Gastrocnemius medialis (tissue), 4 donors: ENCODE measurements around the gene RPA1. TPM values are rescaled to one million over a fixed set of nuclear protein-coding genes. Genes with fewer than 3 reads are reported as not detected.
A peak's percentile ranks its signal among the peaks of the same experiment; 100 is the strongest.

ENCODE experiments used
- ATAC-seq, 2 donors: fragments of 150-250 bp; one replicate each; pipeline ENCODE4 v1.9.1; 2016
- DNase-seq, 2 donors: peaks; one replicate each; pipeline ENCODE4 v3.0.0-alpha.2; 2019
- H3K27ac ChIP-seq, 4 donors: fragments of 200-600 bp; sonication (generic); 1 replicate in 1 of 4; 2 replicates in 3 of 4; pipeline ENCODE4 v1.5.1; 2016 to 2018; ENCODE audit warnings: mild to moderate bottlenecking in 2 of 4, moderate library complexity in 1 of 4
- H3K27me3 ChIP-seq, 3 donors: fragments of 200-600 bp; sonication (generic) in 2 of 3; 1 replicate in 1 of 3; 2 replicates in 2 of 3; pipeline versions ENCODE4 v1.5.1 to v1.6.0; 2016 to 2019; ENCODE audit warnings: mild to moderate bottlenecking in 1 of 3, moderate library complexity in 1 of 3
- H3K36me3 ChIP-seq, 2 donors: fragments of 200-600 bp; sonication (generic) in 1 of 2; one replicate each; pipeline ENCODE4 v1.5.1; 2017 to 2018
- H3K4me1 ChIP-seq, 2 donors: fragments of 200-600 bp; sonication (generic) in 1 of 2; one replicate each; pipeline ENCODE4 v1.5.1; 2016 to 2017; ENCODE audit warnings: mild to moderate bottlenecking in 2 of 2
- H3K4me3 ChIP-seq, 4 donors: fragments of 200-600 bp; sonication (generic) in 3 of 4; 1 replicate in 1 of 4; 2 replicates in 3 of 4; pipeline ENCODE4 v1.5.1; 2016 to 2019; ENCODE audit warnings: mild to moderate bottlenecking in 2 of 4
- H3K9me3 ChIP-seq, 3 donors: fragments of 200-600 bp; sonication (generic) in 2 of 3; 1 replicate in 1 of 3; 2 replicates in 2 of 3; pipeline ENCODE4 v1.5.1; 2016 to 2019
- POLR2A ChIP-seq, 2 donors: fragments of 450-650 bp; IDR thresholded peaks; one replicate each; pipeline ENCODE4 v1.6.1; 2017; ENCODE audit warnings: antibody characterized with exemption in 2 of 2, mild to moderate bottlenecking in 2 of 2, moderate library complexity in 2 of 2
- in situ Hi-C, 4 donors: fragments of 200-750 bp; cut with MboI; loops; one replicate each; pipeline versions ENCODE4 v1.15.0 to v1.8.0; 2017; ENCODE audit warnings: low sequenced_read_pairs in 4 of 4
- intact Hi-C: fragments of 100-400 bp; cut with DNase I; formaldehyde crosslinking; loops from one replicate; pipeline ENCODE4 v1.15.1; 2023; ENCODE audit warnings: low total_unique reads
- total RNA-seq, 4 donors: library from RNA; depleted of rRNA; stranded (reverse); fragments of >200 nt; gene quantifications; one replicate each; pipeline versions ENCODE4 v1.1.0 to v1.2.3, GENCODE V29; 2016
- TF ChIP-seq, protein P1 (sequence below), 5 experiments: fragments of 450-650 bp in 3 of 5; fragments of 200-600 bp in 2 of 5; sonication (generic) in 2 of 5; IDR thresholded peaks in 4 of 5; conservative IDR thresholded peaks in 1 of 5; 1 replicate in 4 of 5; 2 replicates in 1 of 5; pipeline ENCODE4 v1.5.1; 2016 to 2019; ENCODE audit warnings: antibody characterized with exemption in 5 of 5, mild to moderate bottlenecking in 3 of 5, moderate library complexity in 3 of 5

Gene RPA1
- total RNA-seq, 4 donors from 2014 or later: 26.5 to 46.8 (median 34.9) TPM

DNA sequence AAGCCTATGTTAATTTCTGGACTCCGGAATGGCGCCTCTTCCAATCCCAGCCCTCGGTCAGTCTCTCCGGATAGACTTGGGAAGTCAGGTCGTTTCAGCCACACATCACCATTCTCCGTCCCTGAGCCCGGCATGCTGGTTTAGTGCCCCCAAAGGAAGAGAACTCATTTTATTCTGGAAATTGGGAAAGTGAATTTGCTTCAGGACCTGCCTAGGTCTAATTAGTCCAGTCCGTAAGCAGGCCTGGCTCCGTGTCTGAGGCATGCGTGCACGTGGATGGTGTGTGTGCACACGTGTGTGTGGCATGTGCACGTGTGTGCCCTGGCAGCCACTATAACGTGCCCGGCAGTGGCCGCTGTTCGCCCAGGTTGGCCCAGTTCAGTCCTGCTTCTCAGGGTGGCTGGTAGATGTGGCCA, 77.4 kb downstream of the RPA1 start:
- H3K4me1 ChIP-seq: peaks cover 30 to 32% of the 10 kb centered on the region in 2 donors
- intact Hi-C loops: loop anchor here (10.0 kb wide), 1 partner anchor 378 kb away; no protein-coding TSS in a partner anchor
- peak; percentile 52 to 59 for DNase-seq

DNA sequence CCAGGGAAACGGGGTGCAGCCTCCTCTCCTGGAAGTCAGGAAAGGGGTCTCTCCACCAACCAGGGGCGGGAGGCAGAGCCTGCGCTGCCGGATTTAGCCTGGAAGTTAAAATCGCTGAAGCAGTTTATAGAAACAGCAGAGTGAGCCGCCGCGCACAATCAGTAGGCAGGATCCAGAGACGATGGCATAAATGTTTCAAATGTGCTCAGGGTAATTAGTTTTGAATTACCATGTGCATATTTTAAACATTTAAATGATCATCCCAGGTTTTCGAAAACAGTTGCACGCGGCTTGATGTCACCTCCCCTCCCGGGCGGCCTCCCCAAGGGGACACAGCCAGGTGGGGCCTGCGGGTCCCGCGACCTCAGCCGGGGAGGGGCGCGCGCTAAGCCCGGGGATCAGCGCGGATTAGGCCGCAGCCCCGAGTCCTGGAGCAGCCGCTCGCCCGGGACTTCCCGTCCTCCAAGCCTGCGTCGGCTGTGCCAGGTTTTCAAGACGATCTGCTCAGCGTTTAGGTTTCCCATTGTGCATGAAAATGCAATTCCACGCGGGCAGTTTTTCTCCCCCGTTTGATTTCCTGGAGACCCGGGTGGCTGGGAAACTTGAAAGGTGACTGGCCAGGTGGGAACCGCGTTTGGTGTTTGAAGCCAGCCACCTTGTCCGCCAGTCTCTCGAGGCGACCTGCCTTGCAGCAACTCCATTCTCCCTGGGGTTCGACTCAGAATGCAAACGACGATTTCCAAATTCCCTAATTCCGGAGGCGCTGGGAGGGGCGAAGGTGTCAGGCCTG, 78.3 kb downstream of the RPA1 start:
- intact Hi-C loops: loop anchor here (1.0 to 10.0 kb wide), 4 partner anchors 95 to 377 kb away; partner anchors contain the start of gene OVCA2
- in situ Hi-C loops: loop anchor here (10.0 to 25.0 kb wide), 3 partner anchors 117 to 354 kb away; partner anchors contain the start of gene RTN4RL1 (in 1 of the 4)
- H3K4me3 ChIP-seq: peak overlapping the region; percentile 18 to 46 (median 30)
- H3K27ac ChIP-seq: no peak overlapping the region
- H3K36me3 ChIP-seq: no peaks in the 10 kb centered on the region
- TF ChIP-seq, protein P1, sequence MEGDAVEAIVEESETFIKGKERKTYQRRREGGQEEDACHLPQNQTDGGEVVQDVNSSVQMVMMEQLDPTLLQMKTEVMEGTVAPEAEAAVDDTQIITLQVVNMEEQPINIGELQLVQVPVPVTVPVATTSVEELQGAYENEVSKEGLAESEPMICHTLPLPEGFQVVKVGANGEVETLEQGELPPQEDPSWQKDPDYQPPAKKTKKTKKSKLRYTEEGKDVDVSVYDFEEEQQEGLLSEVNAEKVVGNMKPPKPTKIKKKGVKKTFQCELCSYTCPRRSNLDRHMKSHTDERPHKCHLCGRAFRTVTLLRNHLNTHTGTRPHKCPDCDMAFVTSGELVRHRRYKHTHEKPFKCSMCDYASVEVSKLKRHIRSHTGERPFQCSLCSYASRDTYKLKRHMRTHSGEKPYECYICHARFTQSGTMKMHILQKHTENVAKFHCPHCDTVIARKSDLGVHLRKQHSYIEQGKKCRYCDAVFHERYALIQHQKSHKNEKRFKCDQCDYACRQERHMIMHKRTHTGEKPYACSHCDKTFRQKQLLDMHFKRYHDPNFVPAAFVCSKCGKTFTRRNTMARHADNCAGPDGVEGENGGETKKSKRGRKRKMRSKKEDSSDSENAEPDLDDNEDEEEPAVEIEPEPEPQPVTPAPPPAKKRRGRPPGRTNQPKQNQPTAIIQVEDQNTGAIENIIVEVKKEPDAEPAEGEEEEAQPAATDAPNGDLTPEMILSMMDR (IDR thresholded peaks at IDR 0.05 in 4 of 5, conservative IDR thresholded peaks at IDR 0.05 in 1 of 5): no peak
- no peak for TF ChIP-seq POLR2A (IDR thresholded peaks at IDR 0.05)
- DNase-seq: no peak
- peaks cover 6 to 12% (median 8%) of the 10 kb centered on the region in 3 donors for H3K27me3 ChIP-seq
- H3K4me1 ChIP-seq: peaks cover 30 to 32% of the 10 kb centered on the region in 2 donors
- no peaks in the 10 kb centered on the region for H3K9me3 ChIP-seq
- peak in 1 of 2 donors; percentile 20 for ATAC-seq

More for the DNA sequence above, 77.4 kb downstream of the RPA1 start:
- no peaks in the 10 kb centered on the region for H3K36me3 ChIP-seq
- H3K27me3 ChIP-seq: peaks cover 5 to 12% (median 6%) of the 10 kb centered on the region in 3 donors
- H3K9me3 ChIP-seq: no peaks in the 10 kb centered on the region
- peak; percentile 60 to 61 for ATAC-seq
- no peak overlapping the region for H3K27ac ChIP-seq
- H3K4me3 ChIP-seq: no peak overlapping the region
- TF ChIP-seq, protein P1 (IDR thresholded peaks at IDR 0.05 in 4 of 5, conservative IDR thresholded peaks at IDR 0.05 in 1 of 5): no peak
- no peak for TF ChIP-seq POLR2A (IDR thresholded peaks at IDR 0.05)
- in situ Hi-C loops: loop anchor here (10.0 to 25.0 kb wide), 3 partner anchors 118 to 355 kb away; partner anchors contain the start of gene RTN4RL1 (in 1 of the 4)

DNA sequence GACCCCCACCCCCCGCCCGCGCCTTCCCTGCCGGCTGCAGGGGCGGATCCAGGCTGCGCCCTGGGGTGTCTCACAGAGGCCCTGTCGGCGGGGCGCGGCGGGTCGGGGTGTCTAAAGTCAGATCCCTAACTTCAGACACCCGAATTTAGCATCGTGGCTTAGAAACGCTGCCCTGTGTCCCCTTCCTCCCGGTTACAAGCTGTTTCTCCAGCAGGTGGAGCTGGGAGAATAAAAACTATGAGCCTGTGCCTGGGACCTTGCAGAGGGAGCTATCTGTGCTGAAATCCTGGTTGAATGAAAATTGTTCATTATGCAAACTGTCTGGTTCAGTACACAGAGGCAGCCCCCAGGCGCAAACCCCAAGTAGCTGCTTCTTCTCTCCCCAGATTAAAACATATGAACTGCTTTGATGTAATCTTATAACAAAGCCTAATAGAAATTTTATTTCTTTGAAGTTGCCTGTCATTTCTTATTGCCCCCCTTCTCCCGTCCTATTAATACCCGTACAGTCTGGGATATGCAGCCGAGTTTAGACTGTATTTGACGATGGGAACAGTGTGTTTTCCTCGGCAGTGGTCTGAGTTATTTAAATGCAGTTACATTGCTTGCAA, 79.0 kb downstream of the RPA1 start:
- Histone ChIP-seq H3K27me3 (peaks cover 6 to 13% (median 8%) of the 10 kb centered on the region in 3 donors), H3K27ac (no peak overlapping the region), H3K4me3 (peak overlapping the region; percentile 18 to 46 (median 30)), H3K4me1 (peaks cover 30 to 32% of the 10 kb centered on the region in 2 donors), H3K36me3 (no peaks in the 10 kb centered on the region), H3K9me3 (no peaks in the 10 kb centered on the region)
- ATAC-seq: peak; percentile 78 to 85
- peak; percentile 41 to 55 for DNase-seq
- in situ Hi-C loops: loop anchor here (10.0 to 25.0 kb wide), 3 partner anchors 116 to 353 kb away; partner anchors contain the start of gene RTN4RL1 (in 1 of the 4)
- intact Hi-C loops: loop anchor here (1.0 to 10.0 kb wide), 4 partner anchors 94 to 376 kb away; partner anchors contain the start of gene OVCA2
- TF ChIP-seq POLR2A (IDR thresholded peaks at IDR 0.05): no peak
- TF ChIP-seq, protein P1 (IDR thresholded peaks at IDR 0.05 in 4 of 5, conservative IDR thresholded peaks at IDR 0.05 in 1 of 5): peak; percentile 63 to 81 (median 76)

DNA sequence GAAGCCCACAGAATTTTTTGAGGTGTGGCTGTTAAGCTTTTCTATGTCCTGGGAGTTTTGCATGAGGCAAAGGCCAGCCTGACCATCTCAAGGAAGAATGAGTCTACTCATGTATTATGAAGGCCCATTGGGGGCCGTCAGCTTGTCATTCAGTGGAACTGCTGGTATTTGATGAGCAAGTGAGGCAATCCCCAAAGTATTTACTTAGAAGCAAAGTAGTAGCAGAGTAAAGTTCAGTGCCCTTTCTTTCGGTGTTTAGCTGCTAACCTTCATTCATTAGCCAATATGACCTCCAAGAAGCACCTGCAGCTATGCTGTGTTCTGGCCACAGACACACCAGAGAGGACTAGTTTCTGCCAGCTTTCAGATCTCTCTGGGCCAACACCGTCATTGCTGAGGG, 80.2 kb downstream of the RPA1 start:
- no peak for TF ChIP-seq POLR2A (IDR thresholded peaks at IDR 0.05)
- TF ChIP-seq, protein P1 (IDR thresholded peaks at IDR 0.05 in 4 of 5, conservative IDR thresholded peaks at IDR 0.05 in 1 of 5): no peak
- in situ Hi-C loops: loop anchor here (5.0 to 25.0 kb wide), 4 partner anchors 115 to 352 kb away; partner anchors contain the start of gene RTN4RL1 (in 4 of the 4)
- Histone ChIP-seq H3K36me3 (no peaks in the 10 kb centered on the region), H3K27me3 (peaks cover 6 to 15% (median 8%) of the 10 kb centered on the region in 3 donors), H3K27ac (no peak overlapping the region), H3K4me1 (peaks cover 23 to 24% of the 10 kb centered on the region in 2 donors), H3K9me3 (no peaks in the 10 kb centered on the region), H3K4me3 (no peak overlapping the region)
- intact Hi-C loops: loop anchor here (2.0 to 10.0 kb wide), 2 partner anchors 93 to 375 kb away; no protein-coding TSS in a partner anchor
- DNase-seq: no peak
- no peak for ATAC-seq
